HepG2 (cell line): Measurements from ENCODE around the gene PTGDR2. TPM values are rescaled to one million over a fixed set of nuclear protein-coding genes. Genes with fewer than 3 reads are reported as not detected.

Experiments used
- ATAC-seq: fragments of 200-7000 bp; cut with Tn5 transposase; 3 replicates; pipeline ENCODE4 v1.9.1; 2020; ENCODE audit warnings: mild to moderate bottlenecking, moderate library complexity
- BruUV-seq: library from RNA; stranded (reverse); fragments of 400-500 nt; replicated peaks from 2 replicates; lab custom pipeline; 2021; lab: Mats Ljungman, UMichigan
- CTCF ChIA-PET: fragments of 300-600 bp; formaldehyde crosslinking; extraction: SDS; loops from one replicate; lab custom pipeline; 2021; ENCODE audit warnings: low total read pairs, inconsistent platforms, low intra/inter-chr PET ratio; lab: Yijun Ruan, JAX
- POLR2A ChIA-PET: fragments of 350-600 bp; sonication (Branson Sonifier 250); formaldehyde crosslinking; loops from one replicate; lab custom pipeline; 2020; ENCODE audit warnings: antibody characterized with exemption, inconsistent platforms; lab: Yijun Ruan, JAX
- DNase-seq: peaks from one replicate; pipeline ENCODE4 v3.0.0-alpha.2; 2015; ENCODE audit warnings: low spot score
- FAIRE-seq: peaks from 3 replicates; lab custom pipeline; 2011; peaks lifted over from hg19 to GRCh38; lab: Jason Lieb, UNC
- H2AFZ ChIP-seq: one replicate; pipeline ENCODE4 v1.6.1; 2011; ENCODE audit warnings: low read length, inconsistent platforms
- H3K27ac ChIP-seq: fragments of 300-600 bp; 3 replicates; pipeline ENCODE4 v1.8.0; 2011; ENCODE audit warnings: mixed run types, mild to moderate bottlenecking, mixed read lengths, low read length, inconsistent platforms; ENCODE audit not compliant: insufficient read depth; ENCODE audit errors: extremely low read length
- H3K27me3 ChIP-seq, 2 experiments: fragments of 200-600 bp in 1 of 2; 2 replicates in 1 of 2; 3 replicates in 1 of 2; pipeline versions ENCODE4 v1.6.0 to v1.8.0; 2011; ENCODE audit warnings: low read length in 2 of 2, mild to moderate bottlenecking in 2 of 2, moderate library complexity in 2 of 2, inconsistent platforms in 1 of 2; ENCODE audit not compliant: insufficient read depth in 2 of 2, control insufficient read depth in 1 of 2
- H3K36me3 ChIP-seq, 2 experiments: fragments of 200-600 bp in 1 of 2; replicated peaks in 1 of 2; 2 replicates in 1 of 2; 3 replicates in 1 of 2; pipeline versions ENCODE4 v1.5.1 to v1.8.0; 2011; ENCODE audit warnings: low read length in 2 of 2, inconsistent platforms in 1 of 2; ENCODE audit not compliant: insufficient read depth in 2 of 2, control insufficient read depth in 1 of 2
- H3K4me1 ChIP-seq: 2 replicates; pipeline ENCODE4 v1.5.1; 2012; ENCODE audit warnings: low read length, inconsistent platforms; ENCODE audit not compliant: insufficient read depth
- H3K4me2 ChIP-seq: 2 replicates; pipeline ENCODE4 v1.6.0; 2011; ENCODE audit warnings: low read depth, low read length, inconsistent platforms
- H3K4me3 ChIP-seq, 3 experiments: fragments of 200-600 bp in 1 of 3; sonication (generic), shearing (Covaris generic) in 1 of 3; replicated peaks in 1 of 3; 2 replicates each; pipeline ENCODE4 v1.5.1; 2011 to 2016; ENCODE audit warnings: low read length in 3 of 3, inconsistent platforms in 2 of 3, low read depth in 2 of 3, mild to moderate bottlenecking in 2 of 3, control low read depth in 1 of 3, mixed read lengths in 1 of 3; ENCODE audit not compliant: insufficient read depth in 1 of 3
- H3K79me2 ChIP-seq: one replicate; pipeline ENCODE4 v1.6.1; 2011; ENCODE audit warnings: low read length, inconsistent platforms; ENCODE audit not compliant: insufficient read depth
- H3K9ac ChIP-seq: 2 replicates; pipeline ENCODE4 v1.6.0; 2011; ENCODE audit warnings: mild to moderate bottlenecking, low read depth, low read length, inconsistent platforms; ENCODE audit not compliant: insufficient read depth
- H3K9me3 ChIP-seq: 2 replicates; pipeline ENCODE4 v1.5.1; 2012; ENCODE audit warnings: mild to moderate bottlenecking, low read length
- H4K20me1 ChIP-seq: 2 replicates; pipeline ENCODE4 v1.6.0; 2011; ENCODE audit warnings: inconsistent platforms, mild to moderate bottlenecking, low read length, moderate library complexity; ENCODE audit not compliant: insufficient read depth
- RBAK ChIP-seq: sonication (generic); formaldehyde crosslinking; IDR thresholded peaks from 2 replicates; pipeline ENCODE4 v1.5.1; 2020; ENCODE audit warnings: mild to moderate bottlenecking, missing genetic modification reagents
- YEATS2 ChIP-seq: sonication (generic); formaldehyde crosslinking; IDR thresholded peaks from 2 replicates; pipeline ENCODE4 v1.4.0; 2020; ENCODE audit warnings: missing genetic modification reagents, borderline replicate concordance
- ZNF776 ChIP-seq: sonication (generic); formaldehyde crosslinking; IDR thresholded peaks from 2 replicates; pipeline ENCODE4 v1.4.0; 2020; ENCODE audit warnings: mild to moderate bottlenecking, missing genetic modification reagents
- ZSCAN30 ChIP-seq: sonication (generic); formaldehyde crosslinking; IDR thresholded peaks from 2 replicates; pipeline ENCODE4 v1.5.0; 2020; ENCODE audit warnings: mild to moderate bottlenecking, missing genetic modification reagents
- WGBS: methylation state at CpG from one replicate; pipeline ENCODE4 v1.1.6; 2017; ENCODE audit warnings: low lambda C conversion rate; 5-methylcytosine and 5-hydroxymethylcytosine counted together
- in situ Hi-C: cut with HindIII; loops from 2 replicates; pipeline ENCODE4 v1.10.0; 2017; ENCODE audit warnings: low pct_unique_long_range_greater_than_20kb; ENCODE audit not compliant: extremely low pct_ligation_motif_present
- intact Hi-C: fragments of 100-400 bp; cut with micrococcal nuclease; formaldehyde crosslinking; loops from one replicate; pipeline ENCODE4 v1.10.0; 2022; ENCODE audit not compliant: unreplicated experiment
- polyA plus RNA-seq, 8 experiments: library from polyadenylated mRNA; depleted of rRNA in 3 of 8; stranded (reverse) in 7 of 8; unstranded in 1 of 8; fragments of >200 nt; fragmentation: Illumina TruSeq in 4 of 8; extraction: Trizol in 4 of 8; gene quantifications; 2 replicates each; pipeline versions ENCODE4 v1.2.1 to v1.2.3, GENCODE V29; 2011 to 2016; ENCODE audit warnings: low read depth in 4 of 8, missing spikeins in 1 of 8, mixed read lengths in 1 of 8; ENCODE audit not compliant: insufficient read depth in 1 of 8
- total RNA-seq, 5 experiments: library from RNA; depleted of rRNA; stranded (reverse); fragments of >200 nt; fragmentation: Illumina TruSeq; extraction: Trizol; gene quantifications; 2 replicates each; pipeline ENCODE4 v1.2.3, GENCODE V29; 2016; ENCODE audit warnings: low read depth in 1 of 5

PTGDR2 gene
- total and polyA plus RNA-seq, 2 of the 13 experiments (the other 11 are each of a cell fraction or from before 2014, with no cell fraction given) = 1.9 to 2.5 TPM

- DNase-seq (no peak), ATAC-seq (no peak), FAIRE-seq (no peak)
- intact Hi-C loops (no loop called here), in situ Hi-C loops (no loop called here)
- no peaks in the 10 kb centered on the region for H3K79me2 ChIP-seq
- no peak overlapping the region for H3K27ac ChIP-seq
- H3K4me2 ChIP-seq = no peak overlapping the region
- H3K4me1 ChIP-seq = peaks cover 43% of the 10 kb centered on the region
- peaks cover 0 to 1% of the 10 kb centered on the region in 2 experiments; a peak in 1 of 5 replicates for H3K36me3 ChIP-seq
- CTCF ChIA-PET = no interaction called here
- H3K27me3 ChIP-seq = no peaks in the 10 kb centered on the region; a peak in 1 of 5 replicates
- H4K20me1 ChIP-seq = 0 out of 2 replicates have a peak, but pooled peaks cover 1% of the 10 kb centered on the region
- H3K9me3 ChIP-seq = no peaks in the 10 kb centered on the region
- no TSS peak for BruUV-seq
- no peak overlapping the region for H3K4me3 ChIP-seq
- no peak overlapping the region for H3K9ac ChIP-seq
- POLR2A ChIA-PET = no interaction called here
- H2AFZ ChIP-seq = no peak overlapping the region
- TF ChIP-seq ZSCAN30 (CRISPR knock-in tag) (no peak), YEATS2 (CRISPR knock-in tag) (no peak)
- 79% methylated on average over 5 of the region's 7 CpGs for WGBS
Observed at GRCh38 chr11:60875366-60876167, 19.8 kb upstream of the PTGDR2 start.

DNA sequence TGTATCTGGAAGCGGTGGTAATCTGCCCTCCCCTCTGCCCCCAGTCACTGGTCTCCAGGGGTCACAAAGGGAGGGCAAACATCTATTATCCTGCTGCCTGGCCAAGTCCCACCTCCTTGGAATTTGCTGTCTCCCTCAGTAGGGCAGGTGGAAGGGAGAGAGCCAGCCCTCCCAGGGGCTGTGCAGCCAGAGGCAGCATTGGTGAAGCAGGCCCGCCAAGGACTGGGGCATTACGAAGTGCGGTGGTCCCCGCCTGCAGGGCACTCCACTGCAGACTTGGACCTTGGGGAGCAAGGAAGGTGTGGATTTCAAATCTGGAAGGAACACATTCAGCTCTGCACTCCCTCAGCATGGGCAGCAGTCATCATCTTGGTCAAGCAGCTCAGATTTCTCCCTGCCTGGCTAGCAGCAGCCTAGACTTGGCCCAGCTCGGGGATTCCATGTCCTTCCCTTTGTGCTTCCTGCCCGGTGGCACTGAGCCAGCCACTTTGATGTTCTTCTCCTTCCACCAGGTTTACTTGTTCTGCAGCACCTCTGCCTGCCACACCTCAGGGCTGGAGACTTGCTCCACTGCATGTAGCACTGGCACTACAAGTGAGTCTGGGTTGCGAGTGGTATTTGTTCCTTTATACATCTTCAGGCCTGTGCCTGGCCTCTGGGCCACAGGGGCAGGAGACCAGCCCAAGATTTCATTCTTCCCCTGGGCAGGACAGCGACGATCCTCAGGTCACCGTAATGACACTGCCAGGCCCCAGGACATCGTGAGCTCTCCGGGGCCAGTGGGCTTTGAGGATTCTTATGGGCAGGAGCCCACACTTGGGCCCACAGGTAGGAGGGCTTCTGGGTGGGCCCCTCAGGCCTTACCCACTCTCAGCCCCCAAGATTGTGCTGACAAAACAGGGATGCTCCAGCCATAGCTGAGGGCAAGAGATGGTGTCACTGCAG lies 18.9 kb upstream of the PTGDR2 start:
- Histone ChIP-seq H3K4me1 (peaks cover 35% of the 10 kb centered on the region), H3K4me2 (no peak overlapping the region), H3K27ac (no peak overlapping the region), H3K79me2 (no peaks in the 10 kb centered on the region), H3K9me3 (no peaks in the 10 kb centered on the region), H3K9ac (no peak overlapping the region), H3K4me3 (no peak overlapping the region), H2AFZ (no peak overlapping the region), H3K36me3 (peaks cover 0 to 1% of the 10 kb centered on the region in 2 experiments; a peak in 1 of 5 replicates), H4K20me1 (no peaks in the 10 kb centered on the region), H3K27me3 (no peaks in the 10 kb centered on the region; a peak in 1 of 5 replicates)
- intact Hi-C loops (no loop called here), in situ Hi-C loops (no loop called here)
- peak; percentile 81 for TF ChIP-seq RBAK (CRISPR knock-in tag)
- TF ChIP-seq ZNF776 (CRISPR knock-in tag) = no peak
- DNase-seq (no peak), ATAC-seq (no peak), FAIRE-seq (no peak)
- WGBS = 91% methylated on average over 13 of the region's 13 CpGs
- POLR2A ChIA-PET = no interaction called here
- no TSS peak for BruUV-seq
- CTCF ChIA-PET = no interaction called here
